Lower leg skin (tissue), 4 donors: ENCODE results near the gene CLEC16A. TPM values are rescaled to one million over a fixed set of nuclear protein-coding genes. Genes with fewer than 3 reads are reported as not detected.

Experiments
- DNase-seq, 2 donors: peaks; one replicate each; pipeline ENCODE4 v3.0.0-alpha.2; 2019; ENCODE audit warnings: low spot score in 2 of 2
- H3K4me3 ChIP-seq: fragments of 200-600 bp; sonication (generic); 2 replicates; pipeline ENCODE4 v1.5.1; 2017; ENCODE audit warnings: mild to moderate bottlenecking, low read depth; ENCODE audit not compliant: poor library complexity, severe bottlenecking
- CTCF ChIP-seq, 3 donors: fragments of 450-650 bp; IDR thresholded peaks; one replicate each; pipeline ENCODE4 v1.5.1; 2016; ENCODE audit warnings: antibody characterized with exemption in 3 of 3, mild to moderate bottlenecking in 3 of 3, moderate library complexity in 2 of 3
- POLR2A ChIP-seq, 2 donors: fragments of 450-650 bp; IDR thresholded peaks; one replicate each; pipeline ENCODE4 v1.6.1; 2016 to 2017; ENCODE audit warnings: antibody characterized with exemption in 2 of 2, mild to moderate bottlenecking in 1 of 2, moderate library complexity in 1 of 2
- whole genome bisulfite sequencing, 2 donors: methylation state at CpG; one replicate each; pipeline ENCODE4 v1.1.5; 2018; 5-methylcytosine and 5-hydroxymethylcytosine counted together
- intact Hi-C: fragments of 100-400 bp; cut with DNase I; formaldehyde crosslinking; loops from one replicate; pipeline ENCODE4 v1.15.0; 2023; ENCODE audit warnings: low total_unique reads
- total RNA-seq, 4 donors: library from RNA; depleted of rRNA; stranded (reverse); fragments of >200 nt; gene quantifications; one replicate each; pipeline ENCODE4 v1.1.0, GENCODE V29; 2016

CLEC16A gene
- total RNA-seq, 4 donors from 2014 or later: 26.8 to 30.0 (median 29.5) TPM

DNA sequence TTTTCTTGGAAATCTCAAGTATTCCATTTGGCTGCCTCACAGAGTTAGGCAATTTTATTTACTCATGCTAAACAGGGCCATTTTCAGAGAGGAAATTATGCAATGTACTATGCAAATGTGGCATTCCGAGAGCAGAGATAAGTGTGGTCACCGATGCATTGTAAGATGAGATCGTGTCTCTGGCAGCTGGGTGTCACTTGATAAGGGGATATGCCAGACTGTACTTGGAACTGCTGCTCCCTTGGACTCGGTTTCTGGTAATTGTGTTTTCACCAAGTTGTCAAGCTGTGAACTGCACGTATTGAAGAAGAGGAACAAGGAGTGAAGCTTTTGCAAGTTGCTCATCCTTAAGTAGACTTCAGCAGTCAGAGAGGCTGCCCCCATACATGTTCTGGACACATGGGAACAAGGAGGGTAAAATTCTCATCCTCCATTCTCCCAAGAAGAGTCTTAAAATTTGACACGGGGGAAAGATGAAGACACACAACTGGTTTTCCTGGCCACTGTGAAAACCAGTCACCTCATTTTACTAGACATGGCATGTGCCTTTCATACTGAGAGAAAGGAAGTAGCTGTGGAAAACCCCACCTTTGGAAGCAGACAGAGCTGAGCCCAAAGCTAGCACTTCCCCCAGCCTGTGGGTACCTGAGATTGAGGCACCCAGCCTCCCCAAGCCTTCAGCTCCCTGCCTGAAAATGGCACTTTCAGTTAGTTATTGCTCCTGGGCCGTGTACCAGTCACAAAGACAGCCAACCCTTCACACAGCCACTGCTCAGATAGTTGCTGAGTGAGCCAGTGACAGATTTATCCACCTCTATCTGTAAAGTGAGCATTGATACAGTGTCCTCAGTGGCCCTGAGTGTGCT is 160.9 kb downstream of the CLEC16A start:
- no peak overlapping the region for H3K4me3 ChIP-seq
- TF ChIP-seq POLR2A (IDR thresholded peaks at IDR 0.05) (no peak), CTCF (IDR thresholded peaks at IDR 0.05) (no peak)
- DNase-seq: peak in 1 of 2 donors; percentile 58
- WGBS, 2 donors: 23 to 28% methylated on average over 7 of the region's 7 CpGs
- intact Hi-C loops: loop anchor here (10.0 kb wide), 1 partner anchor 150 kb away; the partner anchor contains the start of gene SOCS1

- WGBS, 2 donors: 93 to 98% methylated on average over 6 of the region's 6 CpGs
- TF ChIP-seq CTCF (IDR thresholded peaks at IDR 0.05) (no peak), POLR2A (IDR thresholded peaks at IDR 0.05) (no peak)
- intact Hi-C loops: loop anchor here (10.0 kb wide), 1 partner anchor 148 kb away; the partner anchor contains the start of gene SOCS1
- DNase-seq: no peak
- no peak overlapping the region for H3K4me3 ChIP-seq
Measured at GRCh38 chr16:11106726-11107125, 162.4 kb downstream of the CLEC16A start.

GRCh38 chr16:11107780-11108465 is 163.6 kb downstream of the CLEC16A start:
- 91 to 97% methylated on average over 7 to 8 of the region's 8 CpGs for WGBS, 2 donors
- no peak for TF ChIP-seq POLR2A (IDR thresholded peaks at IDR 0.05)
- TF ChIP-seq CTCF (IDR thresholded peaks at IDR 0.05): no peak
- intact Hi-C loops: loop anchor here (10.0 kb wide), 1 partner anchor 147 kb away; the partner anchor contains the start of gene SOCS1
- no peak overlapping the region for H3K4me3 ChIP-seq
- DNase-seq: no peak

DNA sequence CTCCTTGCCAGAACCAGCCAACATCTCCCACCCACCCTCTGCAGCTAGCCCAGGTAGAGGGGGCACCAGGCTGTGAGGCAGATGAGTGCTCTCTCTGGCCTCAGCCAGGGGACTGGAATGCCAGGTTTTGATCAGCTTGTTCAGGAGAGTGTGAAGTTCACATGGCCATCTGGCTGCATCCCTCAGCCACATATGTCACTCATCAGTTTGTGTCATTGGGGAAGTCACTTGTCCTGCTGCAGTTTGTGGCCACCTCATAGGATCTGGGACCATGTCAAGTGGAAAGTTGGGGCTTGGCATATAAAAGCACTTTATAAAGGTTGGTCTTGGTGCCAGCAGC is 164.1 kb downstream of the CLEC16A start:
- no peak overlapping the region for H3K4me3 ChIP-seq
- no peak for DNase-seq
- intact Hi-C loops: loop anchor here (10.0 kb wide), 1 partner anchor 146 kb away; the partner anchor contains the start of gene SOCS1
- TF ChIP-seq POLR2A (IDR thresholded peaks at IDR 0.05) (no peak), CTCF (IDR thresholded peaks at IDR 0.05) (no peak)

DNA sequence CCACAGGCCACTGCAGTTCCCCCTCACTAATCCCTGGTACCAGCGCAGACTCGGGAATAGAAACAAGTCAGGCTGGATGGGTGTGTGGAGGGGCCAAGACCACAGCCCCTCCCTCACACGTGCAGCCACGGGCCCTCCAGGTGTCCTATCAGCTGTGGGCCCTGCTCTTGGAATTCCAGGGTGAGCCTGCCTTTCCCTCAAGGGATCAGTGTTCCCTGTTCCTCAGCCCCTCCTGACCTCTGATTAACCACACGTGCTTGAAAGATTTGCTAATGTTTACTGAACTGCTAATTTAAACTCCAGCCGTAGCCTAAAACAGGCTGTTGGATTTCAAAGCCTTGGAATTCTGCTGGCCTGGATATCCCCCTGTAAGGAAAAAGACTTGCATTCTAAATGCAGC is 165.2 kb downstream of the CLEC16A start:
- no peak for TF ChIP-seq POLR2A (IDR thresholded peaks at IDR 0.05)
- no peak for TF ChIP-seq CTCF (IDR thresholded peaks at IDR 0.05)
- intact Hi-C loops: loop anchor here (10.0 kb wide), 1 partner anchor 145 kb away; the partner anchor contains the start of gene SOCS1
- 48 to 63% methylated on average over 4 to 6 of the region's 6 CpGs for WGBS, 2 donors
- DNase-seq: no peak
- H3K4me3 ChIP-seq: no peak overlapping the region
